ENCODE measurements around the gene SETD1B. TPM values are rescaled to one million over a fixed set of nuclear protein-coding genes. Genes with fewer than 3 reads are reported as not detected.

The SETD1B gene
- 10 to 100 TPM; 30.0 to 30.1 TPM for total RNA-seq

GRCh38 chr12:121803861-121804416, at the start of gene SETD1B:
Gene SETD1B, plus strand, starts transcription at chr12:121804009. Its CDS starts 729 bp downstream, at chr12:121804738.

GRCh38 chr12:121793440-121793837, 10.4 kb upstream of the SETD1B start, which contains the start of gene RHOF:
Gene RHOF, minus strand, starts transcription at chr12:121793688. Its CDS starts 55 bp downstream, at chr12:121793633.

GRCh38 chr12:121858662-121859572, 55.1 kb downstream of the SETD1B start, which contains the start of gene HPD:
Gene HPD, minus strand, starts transcription at chr12:121858859. Its CDS starts 36 bp downstream, at chr12:121858823.

Other genes with a start within 250 kb of the SETD1B start
- gene KDM2B, start 223.0 kb upstream of the SETD1B start, total RNA-seq, result 10 to 100 TPM; 75.5 to 82.2 TPM
- gene ORAI1, start 177.5 kb upstream of the SETD1B start, total RNA-seq, result 10 to 100 TPM; 80.3 to 80.6 TPM
- gene MORN3, start 134.4 kb upstream of the SETD1B start, total RNA-seq, result 1 to 10 TPM; 3.3 to 4.7 TPM
- 1 to 10 TPM; 6.7 TPM for gene TMEM120B, start 91.3 kb upstream of the SETD1B start, total RNA-seq
- gene RHOF, start 10.3 kb upstream of the SETD1B start, total RNA-seq, result 100 to 1,000 TPM; 153 to 159 TPM
- not detected for gene HPD, start 54.9 kb downstream of the SETD1B start, total RNA-seq
- gene PSMD9, start 84.8 kb downstream of the SETD1B start, total RNA-seq, result 10 to 100 TPM; 66.0 to 67.5 TPM
- gene CFAP251, start 114.6 kb downstream of the SETD1B start, total RNA-seq, result 1 to 10 TPM; 1.2 to 1.6 TPM
- gene BCL7A, start 217.9 kb downstream of the SETD1B start, total RNA-seq, result 1 to 10 TPM; 8.7 to 9.7 TPM